GM12878 (cell line): Measurements from ENCODE around the gene TDRD10.

Source experiments
- HCFC1 ChIP-seq: fragments of 150-350 bp; IDR thresholded peaks from 2 replicates; pipeline ENCODE4 v1.6.1; 2014; ENCODE audit warnings: low read length
- SPI1 ChIP-seq: IDR thresholded peaks from 2 replicates; pipeline ENCODE4 v1.6.1; 2011; ENCODE audit warnings: low read depth, mild to moderate bottlenecking, low read length, moderate library complexity, borderline replicate concordance; ENCODE audit not compliant: insufficient read depth
- ZBTB4 ChIP-seq: fragments of 450-650 bp; formaldehyde crosslinking; IDR thresholded peaks from 2 replicates; pipeline ENCODE4 v1.4.0; 2022; ENCODE audit warnings: mild to moderate bottlenecking, moderate library complexity

- TF ChIP-seq SPI1 = no peak
- no peak for TF ChIP-seq ZBTB4 (CRISPR knock-in tag)
- no peak for TF ChIP-seq HCFC1
These were observed 70.6 kb downstream of the TDRD10 start for GRCh38 chr1:154572468-154573167.
